Left ventricle myocardium inferior (tissue), 1 donor: ENCODE measurements around the gene DIAPH2. TPM values are rescaled to one million over a fixed set of nuclear protein-coding genes. Genes with fewer than 3 reads are reported as not detected.

Experiments
- DNase-seq: peaks from one replicate; pipeline ENCODE4 v3.0.0-alpha.2; 2020
- H3K27ac ChIP-seq: fragments of 200-600 bp; replicated peaks from 2 replicates; pipeline ENCODE4 v1.8.0; 2021
- H3K27me3 ChIP-seq: fragments of 200-600 bp; 2 replicates; pipeline ENCODE4 v1.8.0; 2021; ENCODE audit warnings: low read depth
- H3K36me3 ChIP-seq: fragments of 200-600 bp; 2 replicates; pipeline ENCODE4 v1.8.0; 2021
- H3K4me1 ChIP-seq: fragments of 200-600 bp; 2 replicates; pipeline ENCODE4 v1.8.0; 2021
- H3K4me3 ChIP-seq: fragments of 200-600 bp; 2 replicates; pipeline ENCODE4 v1.8.0; 2021; ENCODE audit warnings: mild to moderate bottlenecking, moderate library complexity
- H3K9me3 ChIP-seq: fragments of 200-600 bp; replicated peaks from 2 replicates; pipeline ENCODE4 v1.8.0; 2021
- intact Hi-C: fragments of 100-400 bp; cut with micrococcal nuclease; formaldehyde crosslinking; loops from one replicate; pipeline ENCODE4 v1.11.0; 2022
- total RNA-seq: library from RNA; stranded (reverse); fragmentation: NEBNext Ultra II Directional; extraction: Animal tissue kit (Norgen Biotek cat#: 25700); gene quantifications from one replicate; pipeline ENCODE4 v1.2.1, GENCODE V29; 2021
- TF ChIP-seq, protein P1 (sequence below): fragments of 200-600 bp; IDR thresholded peaks from 2 replicates; pipeline ENCODE4 v1.8.0; 2021; ENCODE audit warnings: antibody characterized with exemption, mild to moderate bottlenecking, borderline replicate concordance
- donor health status: DM: no; HTN: yes; CAD: no; lungs with severe emphysema.

Gene DIAPH2
- total RNA-seq, 1 donor from 2014 or later, result 9.3 TPM

DNA sequence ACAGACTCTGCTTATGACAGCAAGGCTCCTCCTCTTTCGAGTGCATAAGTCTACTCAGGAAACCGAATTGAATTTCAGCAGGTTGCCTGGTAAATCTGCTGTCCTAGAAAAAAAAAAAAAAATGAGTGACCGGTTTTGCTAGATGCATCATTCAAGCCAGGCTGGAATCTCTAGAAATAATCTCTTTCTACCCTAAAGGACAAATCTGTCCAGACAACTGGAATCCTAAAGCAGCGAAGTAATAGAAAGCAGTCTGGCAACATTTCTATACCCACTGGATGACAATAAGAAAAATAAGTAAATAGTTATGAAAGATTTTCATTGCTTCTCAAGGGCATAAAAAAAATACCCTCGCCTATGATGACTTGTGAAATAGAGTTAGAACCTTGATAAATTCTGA is 902.5 kb downstream of the DIAPH2 start:
- Histone ChIP-seq H3K27ac (no peak overlapping the region), H3K9me3 (no peaks in the 10 kb centered on the region), H3K4me3 (no peak overlapping the region), H3K27me3 (no peaks in the 10 kb centered on the region), H3K36me3 (no peaks in the 10 kb centered on the region), H3K4me1 (no peaks in the 10 kb centered on the region)
- intact Hi-C loops, result no loop called here
- TF ChIP-seq, protein P1, sequence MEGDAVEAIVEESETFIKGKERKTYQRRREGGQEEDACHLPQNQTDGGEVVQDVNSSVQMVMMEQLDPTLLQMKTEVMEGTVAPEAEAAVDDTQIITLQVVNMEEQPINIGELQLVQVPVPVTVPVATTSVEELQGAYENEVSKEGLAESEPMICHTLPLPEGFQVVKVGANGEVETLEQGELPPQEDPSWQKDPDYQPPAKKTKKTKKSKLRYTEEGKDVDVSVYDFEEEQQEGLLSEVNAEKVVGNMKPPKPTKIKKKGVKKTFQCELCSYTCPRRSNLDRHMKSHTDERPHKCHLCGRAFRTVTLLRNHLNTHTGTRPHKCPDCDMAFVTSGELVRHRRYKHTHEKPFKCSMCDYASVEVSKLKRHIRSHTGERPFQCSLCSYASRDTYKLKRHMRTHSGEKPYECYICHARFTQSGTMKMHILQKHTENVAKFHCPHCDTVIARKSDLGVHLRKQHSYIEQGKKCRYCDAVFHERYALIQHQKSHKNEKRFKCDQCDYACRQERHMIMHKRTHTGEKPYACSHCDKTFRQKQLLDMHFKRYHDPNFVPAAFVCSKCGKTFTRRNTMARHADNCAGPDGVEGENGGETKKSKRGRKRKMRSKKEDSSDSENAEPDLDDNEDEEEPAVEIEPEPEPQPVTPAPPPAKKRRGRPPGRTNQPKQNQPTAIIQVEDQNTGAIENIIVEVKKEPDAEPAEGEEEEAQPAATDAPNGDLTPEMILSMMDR, result no peak
- no peak for DNase-seq

DNA sequence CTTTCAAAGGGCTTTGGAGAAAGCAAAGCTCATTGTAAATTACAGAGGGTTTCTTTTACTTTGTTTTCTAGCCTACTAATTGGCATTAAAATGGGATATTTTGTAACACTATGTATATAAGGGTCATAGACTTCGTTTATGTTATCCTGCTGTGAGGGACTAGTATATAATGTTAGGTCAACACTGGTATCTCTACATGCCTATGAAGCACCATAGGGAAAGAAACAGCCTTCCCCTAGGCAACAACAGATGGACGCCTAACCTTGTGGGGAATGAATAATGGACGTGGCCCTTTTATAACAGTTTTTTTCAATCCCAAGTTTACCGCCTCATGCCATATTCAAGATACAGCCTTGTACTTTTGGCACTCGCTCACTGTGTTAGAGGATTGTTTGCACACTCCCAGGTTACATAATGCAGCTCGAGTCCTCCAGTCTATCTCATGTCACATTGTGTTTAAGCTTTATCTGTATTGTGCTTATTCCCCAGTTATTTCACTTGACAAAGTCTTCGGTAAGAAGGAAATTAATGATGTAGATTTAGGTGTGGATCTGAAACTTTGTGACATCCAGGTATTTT is 910.1 kb downstream of the DIAPH2 start:
- H3K27ac ChIP-seq, result no peak overlapping the region
- H3K27me3 ChIP-seq, result no peaks in the 10 kb centered on the region
- no peak for DNase-seq
- no peaks in the 10 kb centered on the region for H3K36me3 ChIP-seq
- H3K9me3 ChIP-seq, result no peaks in the 10 kb centered on the region
- no peak overlapping the region for H3K4me3 ChIP-seq
- TF ChIP-seq, protein P1, result no peak
- no peaks in the 10 kb centered on the region for H3K4me1 ChIP-seq
- intact Hi-C loops, result no loop called here

DNA sequence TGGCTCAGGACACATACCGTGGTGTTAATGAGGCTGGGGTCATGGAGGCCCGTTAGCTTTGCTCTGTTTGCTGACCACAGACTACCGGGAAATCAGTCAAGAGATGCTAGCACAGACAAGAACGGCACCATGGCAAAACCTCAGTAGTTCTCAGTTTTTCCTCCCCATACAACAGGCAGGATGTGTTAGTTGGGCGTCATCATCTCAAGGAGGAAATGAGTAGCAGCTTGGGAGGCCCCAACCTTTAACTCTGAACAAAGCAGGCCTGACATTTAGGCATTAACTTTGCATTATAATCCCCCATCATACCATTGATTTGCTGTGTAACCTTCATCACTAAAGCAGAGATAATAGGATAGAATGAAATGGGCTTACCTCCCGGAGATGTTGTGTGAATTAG is 913.3 kb downstream of the DIAPH2 start:
- TF ChIP-seq, protein P1, result no peak
- Histone ChIP-seq H3K4me1 (no peaks in the 10 kb centered on the region), H3K27me3 (no peaks in the 10 kb centered on the region), H3K27ac (no peak overlapping the region), H3K36me3 (no peaks in the 10 kb centered on the region), H3K4me3 (no peak overlapping the region), H3K9me3 (no peaks in the 10 kb centered on the region)
- intact Hi-C loops, result no loop called here
- DNase-seq, result no peak

DNA sequence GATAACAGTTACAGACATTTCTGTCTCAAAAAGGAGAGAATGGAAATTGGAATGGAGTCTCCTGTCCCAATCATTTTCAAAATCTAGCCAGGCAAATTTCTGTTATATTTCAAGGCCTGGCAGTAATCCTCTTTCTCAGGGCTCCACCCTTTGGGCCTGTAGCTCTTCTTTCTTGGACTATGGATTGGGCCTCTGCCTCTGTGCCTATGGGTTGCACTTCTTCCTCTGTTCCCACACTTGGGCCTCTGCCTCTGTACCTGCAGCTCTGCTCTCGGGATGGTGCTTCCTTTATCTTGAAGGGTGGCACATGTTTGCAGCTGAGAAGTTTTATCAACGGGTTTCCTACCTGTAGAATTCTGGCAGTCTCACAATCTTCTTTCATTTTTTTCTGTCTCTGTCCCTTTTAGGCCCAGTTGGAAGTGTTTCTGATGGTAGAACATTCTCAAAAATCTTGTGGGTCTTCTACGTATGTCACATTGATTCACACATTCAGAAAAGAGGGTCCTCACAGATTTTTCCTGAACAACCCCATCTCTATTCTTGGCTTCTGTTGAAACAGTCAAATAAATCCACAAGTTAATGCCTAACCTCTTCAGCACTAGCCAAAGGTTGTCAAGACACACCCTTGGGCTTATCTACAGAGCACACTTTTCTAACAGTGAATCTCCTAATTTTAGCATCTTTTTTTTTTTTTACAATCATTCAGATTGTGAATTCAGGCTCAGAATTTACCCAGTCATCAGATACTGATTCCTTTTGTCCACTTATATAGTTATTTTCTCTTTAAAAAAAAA is 918.0 kb downstream of the DIAPH2 start:
- Histone ChIP-seq H3K4me3 (no peak overlapping the region), H3K4me1 (no peaks in the 10 kb centered on the region), H3K36me3 (no peaks in the 10 kb centered on the region), H3K27ac (no peak overlapping the region), H3K27me3 (no peaks in the 10 kb centered on the region), H3K9me3 (no peaks in the 10 kb centered on the region)
- intact Hi-C loops, result no loop called here
- no peak for DNase-seq
- TF ChIP-seq, protein P1, result no peak

DNA sequence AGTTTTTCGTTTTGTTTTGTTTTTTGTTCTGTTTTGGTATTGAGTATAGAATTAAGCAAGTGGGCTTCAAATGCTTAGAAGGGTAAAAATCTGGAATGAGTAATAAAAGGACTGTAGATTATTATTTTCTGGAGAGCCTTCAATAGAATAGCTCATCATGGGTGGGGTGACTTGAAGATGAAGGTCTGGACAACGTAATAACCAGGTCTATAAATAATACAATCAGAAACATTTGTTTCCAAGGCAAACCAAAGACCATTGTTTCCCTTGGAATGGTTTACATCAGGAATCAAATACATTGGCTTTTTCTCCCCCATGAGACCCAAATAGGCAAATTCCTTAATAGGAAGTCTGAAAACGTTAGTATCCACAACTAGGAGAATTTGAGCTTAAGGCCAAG is 920.6 kb downstream of the DIAPH2 start:
- TF ChIP-seq, protein P1, result no peak
- no peak for DNase-seq
- Histone ChIP-seq H3K27ac (no peak overlapping the region), H3K4me3 (no peak overlapping the region), H3K36me3 (no peaks in the 10 kb centered on the region), H3K4me1 (no peaks in the 10 kb centered on the region), H3K27me3 (no peaks in the 10 kb centered on the region), H3K9me3 (no peaks in the 10 kb centered on the region)
- intact Hi-C loops, result no loop called here
